Measurements from ENCODE around the gene SLC8A2.
"Not testable (repeated sequence)": the region's sequence is repeated elsewhere in the genome, so short reads cannot be mapped to it uniquely, and the experiment has no call there.

Gene SLC8A2

DNA sequence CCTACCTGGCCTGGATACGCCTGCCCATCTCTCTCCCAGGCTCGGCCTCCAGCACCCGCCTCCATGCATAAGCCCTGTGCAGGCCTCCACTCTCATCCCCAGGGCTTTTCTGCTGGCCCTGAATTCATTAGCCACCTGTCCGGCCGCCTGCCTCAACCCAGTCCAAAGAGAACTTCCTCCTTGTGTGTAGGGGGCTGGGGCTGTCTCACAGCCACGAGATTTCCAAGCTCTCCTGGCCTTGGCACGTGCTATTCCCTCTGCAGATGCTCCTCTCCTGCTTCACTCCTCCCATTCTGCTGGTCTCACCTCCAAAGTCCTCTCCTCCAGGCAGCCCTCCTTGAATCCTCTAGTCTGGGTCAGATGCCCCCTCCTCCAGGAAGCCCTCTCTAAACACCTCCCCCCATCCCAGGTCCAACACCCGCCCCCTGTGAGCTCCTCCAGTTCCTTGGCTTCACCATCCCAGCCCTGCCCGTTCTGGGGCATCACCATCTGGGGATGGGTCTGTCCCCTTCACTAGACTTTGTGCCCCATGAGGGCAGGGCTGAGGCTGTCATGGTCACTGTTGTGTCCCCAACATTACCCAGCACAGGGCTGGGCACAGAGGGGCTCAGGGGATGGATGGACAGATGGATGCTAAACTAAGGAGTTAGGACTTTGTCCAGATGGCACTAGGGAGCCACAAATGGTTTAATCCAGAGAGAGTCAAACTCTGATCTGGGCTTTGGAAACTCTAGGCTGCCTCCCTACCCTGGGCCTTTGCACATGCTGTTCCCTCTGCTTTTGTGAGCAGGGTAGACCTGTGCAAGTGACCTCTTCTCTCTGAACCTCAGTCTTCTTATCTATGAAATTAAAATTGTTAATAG lies 67.1 kb downstream of the SLC8A2 start:
- FAIRE-seq = no peak

GRCh38 chr19:47402504-47402903 lies 69.2 kb downstream of the SLC8A2 start:
- no peak for FAIRE-seq

DNA sequence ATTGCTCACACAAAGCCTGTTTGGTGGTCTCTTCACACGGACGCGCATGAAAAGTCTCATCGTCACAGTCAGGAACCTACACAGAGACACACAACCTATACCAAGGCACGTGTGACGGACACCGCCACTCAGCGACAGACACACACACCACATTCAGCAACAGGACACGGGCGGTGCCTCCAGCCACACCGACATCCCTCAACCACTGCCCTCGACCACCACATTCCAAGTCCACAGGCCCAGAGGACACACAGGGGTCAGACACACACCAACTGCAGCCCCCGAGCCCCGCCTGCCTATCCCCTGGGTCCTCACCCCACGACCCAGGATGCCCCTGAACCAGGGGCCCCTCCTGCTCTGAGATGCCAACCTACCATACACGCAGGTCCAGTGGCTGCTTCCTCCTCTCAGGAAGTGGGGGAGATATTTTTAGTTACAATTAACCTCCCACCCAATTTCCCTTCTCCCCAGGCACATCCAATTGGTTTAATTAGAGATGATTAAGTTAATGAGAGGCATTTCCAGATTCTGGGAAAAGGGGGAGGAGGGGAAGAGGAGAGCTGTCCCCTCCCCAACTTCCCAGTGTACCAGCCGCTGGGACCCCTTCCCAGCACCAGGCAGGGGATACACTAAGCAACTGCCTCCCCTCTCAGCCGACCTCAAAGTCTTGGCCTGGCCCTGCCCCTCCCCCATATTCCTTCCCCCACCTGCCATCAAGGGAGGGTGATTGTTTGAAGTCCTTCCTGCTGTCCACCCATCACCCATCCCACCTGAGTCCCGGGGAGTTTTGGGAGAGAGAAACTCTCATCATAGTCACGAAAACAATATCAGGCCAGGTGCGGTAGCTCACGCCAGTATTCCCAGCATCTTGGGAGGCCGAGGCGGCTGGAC lies 72.7 kb downstream of the SLC8A2 start:
- no peak for FAIRE-seq

GRCh38 chr19:47391510-47392223 lies 80.0 kb downstream of the SLC8A2 start:
- FAIRE-seq = peak; percentile 16

- FAIRE-seq = no peak
Measured at GRCh38 chr19:47390533-47391488, 80.9 kb downstream of the SLC8A2 start.

DNA sequence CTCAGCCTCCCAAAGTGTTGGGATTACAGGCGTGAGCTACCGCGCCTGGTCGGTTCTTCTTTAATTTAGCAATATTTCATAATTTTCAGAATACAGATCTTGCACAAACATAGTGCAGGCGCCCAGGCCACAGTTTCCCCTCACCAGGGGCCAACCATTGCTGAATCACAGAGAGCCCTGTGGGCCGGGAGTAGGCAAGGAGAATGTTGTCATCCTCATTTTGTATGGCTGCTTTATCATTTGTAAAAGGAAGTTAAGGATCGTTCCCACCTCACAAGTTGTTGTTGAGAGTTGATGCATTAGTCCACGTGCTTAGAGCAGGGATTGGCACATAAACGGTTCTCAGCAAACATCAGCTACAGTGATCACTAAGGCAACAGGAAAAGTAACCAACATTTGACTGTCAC lies 82.5 kb downstream of the SLC8A2 start:
- FAIRE-seq = no peak

GRCh38 chr19:47388721-47389120 lies 83.0 kb downstream of the SLC8A2 start:
- not testable (repeated sequence) for FAIRE-seq

- not testable (repeated sequence) for FAIRE-seq
Measured at GRCh38 chr19:47387623-47388022, 84.1 kb downstream of the SLC8A2 start.

DNA sequence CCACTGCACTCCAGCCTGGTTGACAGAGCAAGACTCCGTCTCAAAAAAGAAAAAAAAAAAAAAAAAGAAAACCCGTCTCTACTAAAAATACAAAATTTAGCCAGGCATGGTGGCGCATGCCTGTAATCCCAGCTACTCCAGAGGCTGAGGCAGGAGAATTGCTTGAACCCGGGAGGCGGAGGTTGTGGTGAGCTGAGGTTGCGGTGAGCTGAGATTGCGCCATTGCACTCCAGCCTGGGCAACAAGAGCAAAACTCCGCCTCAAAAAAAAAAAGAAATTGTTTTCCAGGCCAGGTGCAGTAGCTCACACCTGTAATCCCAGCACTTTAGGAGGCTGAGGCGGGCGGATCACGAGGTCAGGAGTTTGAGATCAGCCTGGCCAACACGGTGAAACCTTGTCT lies 85.1 kb downstream of the SLC8A2 start:
- not testable (repeated sequence) for FAIRE-seq

DNA sequence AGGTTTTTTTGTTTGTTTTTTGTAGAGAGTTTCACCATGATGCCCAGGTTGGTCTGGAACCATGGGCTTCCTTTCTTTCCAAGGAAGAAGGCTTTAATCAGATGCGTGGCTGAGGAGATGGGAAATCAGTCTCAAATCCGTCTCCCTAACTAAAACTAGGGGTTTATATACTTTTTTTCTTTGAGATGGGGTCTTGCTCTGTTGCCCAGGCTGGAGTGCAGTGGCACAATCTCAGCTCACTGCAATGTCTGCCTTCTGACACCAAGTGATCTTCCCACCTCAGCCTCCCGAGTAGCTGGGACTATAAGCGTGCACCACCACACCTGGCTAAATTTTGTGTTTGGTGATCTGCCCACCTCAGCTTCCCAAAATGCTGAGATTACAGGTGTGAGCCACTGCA lies 87.2 kb downstream of the SLC8A2 start:
- FAIRE-seq = not testable (repeated sequence)

DNA sequence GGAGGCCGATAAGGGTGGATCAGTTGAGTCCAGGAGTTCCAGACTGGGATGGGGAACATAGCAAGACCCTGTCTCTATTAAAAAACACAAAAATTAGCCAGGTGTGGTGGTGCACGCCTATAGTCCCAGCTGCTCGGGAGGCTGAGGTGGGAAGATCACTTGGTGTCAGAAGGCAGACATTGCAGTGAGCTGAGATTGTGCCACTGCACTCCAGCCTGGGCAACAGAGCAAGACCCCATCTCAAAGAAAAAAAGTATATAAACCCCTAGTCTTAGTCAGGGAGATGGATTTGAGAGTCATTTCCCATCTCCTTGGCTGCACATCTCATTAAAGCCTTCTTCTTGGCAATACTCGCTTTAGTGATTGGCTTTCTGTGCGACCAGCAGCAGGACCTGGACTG lies 87.8 kb downstream of the SLC8A2 start:
- FAIRE-seq = not testable (repeated sequence)

DNA sequence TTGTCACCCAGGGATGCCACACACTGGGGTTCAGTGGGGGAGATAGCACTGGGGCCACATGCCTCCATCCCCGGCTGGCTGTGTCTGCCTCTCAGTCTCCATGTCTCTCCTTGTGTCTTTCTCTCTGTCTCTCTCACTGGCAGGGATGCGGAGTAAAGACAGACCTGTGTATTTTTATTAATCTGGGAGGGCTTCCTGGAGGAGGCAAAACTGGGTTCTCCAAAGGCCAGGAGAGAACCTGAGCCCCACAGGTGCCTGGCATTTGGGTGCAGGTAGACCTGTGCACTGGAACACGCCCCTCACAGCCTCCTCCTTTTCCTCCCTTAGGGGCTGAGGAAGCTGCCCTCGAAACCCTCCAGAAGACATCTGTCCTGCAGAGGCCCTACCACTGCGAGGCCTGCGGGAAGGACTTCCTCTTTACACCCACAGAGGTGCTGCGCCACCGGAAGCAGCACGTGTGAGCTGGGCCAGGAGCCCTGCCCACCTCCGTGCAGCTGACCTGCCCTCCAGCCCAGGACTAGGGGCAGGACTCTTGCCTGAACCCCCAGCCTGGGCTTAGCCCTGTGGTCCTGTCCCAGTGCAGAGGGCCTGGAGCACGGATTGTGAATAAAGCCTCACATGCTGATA lies 89.9 kb downstream of the SLC8A2 start:
- FAIRE-seq = no peak

DNA sequence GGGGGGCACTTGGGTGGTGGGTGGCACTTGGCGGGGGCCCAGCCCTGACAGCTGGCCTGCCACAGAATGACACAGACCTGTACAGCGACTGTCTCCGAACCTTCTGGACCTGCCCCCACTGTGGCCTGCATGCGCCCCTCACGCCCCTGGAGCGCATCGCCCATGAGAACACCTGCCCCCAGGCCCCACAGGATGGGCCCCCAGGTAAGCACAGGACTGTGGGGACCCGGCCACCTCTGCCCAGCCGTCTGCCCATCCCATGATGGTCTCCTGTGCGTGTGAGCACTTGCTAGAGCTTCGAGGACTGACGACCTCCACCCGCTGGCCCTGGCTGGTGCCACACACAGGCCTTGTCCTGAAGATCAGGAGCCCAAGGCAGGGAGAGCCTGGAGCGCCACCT lies 90.6 kb downstream of the SLC8A2 start:
- FAIRE-seq = no peak

GRCh38 chr19:47380559-47380958 lies 91.1 kb downstream of the SLC8A2 start:
- no peak for FAIRE-seq

DNA sequence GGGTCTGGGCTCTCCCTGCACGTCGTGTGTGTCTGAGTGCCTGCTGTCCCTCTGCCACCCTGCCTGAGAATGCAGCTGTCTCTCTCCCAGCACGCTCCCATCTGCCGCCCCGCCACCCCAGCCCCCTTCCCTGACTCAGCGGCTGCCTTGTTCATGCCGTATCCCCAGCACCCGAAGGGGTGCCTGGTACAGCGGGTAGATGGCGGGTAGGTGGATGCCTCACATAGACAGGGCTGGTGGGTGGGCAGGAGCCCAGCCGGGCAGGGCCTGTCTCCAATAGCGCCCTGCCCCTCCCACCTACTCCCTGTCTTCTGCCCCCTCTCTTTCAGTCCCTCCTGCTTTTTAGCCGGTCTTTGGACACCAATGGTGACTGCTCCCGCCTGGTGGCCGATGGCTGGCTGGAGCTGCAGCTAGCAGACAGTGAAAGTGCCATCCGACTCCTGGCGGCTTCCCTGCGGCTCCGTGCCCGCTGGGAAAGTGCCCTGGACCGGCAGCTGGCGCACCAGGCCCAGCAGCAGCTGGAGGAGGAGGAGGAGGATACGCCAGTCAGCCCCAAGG lies 92.2 kb downstream of the SLC8A2 start:
- no peak for FAIRE-seq

DNA sequence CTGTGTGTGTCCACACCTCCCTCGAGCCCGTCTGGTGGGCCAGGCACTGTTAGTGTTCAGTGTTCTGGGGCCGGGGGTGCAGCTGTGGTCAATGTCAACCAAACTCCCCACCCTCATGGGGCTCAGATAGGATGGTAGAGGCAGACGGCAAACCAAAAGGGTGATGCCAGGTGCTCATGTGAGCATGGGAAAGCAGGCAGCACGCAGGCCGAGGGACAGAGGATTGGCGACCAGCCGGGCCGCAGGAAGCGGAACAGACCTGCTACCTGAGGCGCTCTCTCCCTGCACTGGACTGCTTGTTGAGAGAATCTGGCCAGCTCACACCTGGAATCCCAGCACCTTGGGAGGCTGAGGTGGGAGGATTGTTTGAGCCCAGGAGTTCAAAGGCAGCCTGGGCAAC lies 93.4 kb downstream of the SLC8A2 start:
- FAIRE-seq = no peak
